Uterus (tissue), 2 donors: ENCODE results near the gene CTDSPL.

ENCODE experiments used
- CTCF ChIP-seq, 4 experiments: fragments of 200-600 bp in 2 of 4; fragments of 450-650 bp in 2 of 4; sonication (generic) in 2 of 4; IDR thresholded peaks; one replicate each; pipeline ENCODE4 v1.5.1; 2016 to 2019; ENCODE audit warnings: antibody characterized with exemption in 4 of 4, mild to moderate bottlenecking in 2 of 4, moderate library complexity in 1 of 4
- POLR2A ChIP-seq, 2 donors: fragments of 450-650 bp; IDR thresholded peaks; one replicate each; pipeline ENCODE4 v1.6.1; 2016; ENCODE audit warnings: antibody characterized with exemption in 2 of 2, mild to moderate bottlenecking in 1 of 2, moderate library complexity in 1 of 2

GRCh38 chr3:37906734-37907282 lies 45.1 kb downstream of the CTDSPL start:
- TF ChIP-seq CTCF (IDR thresholded peaks at IDR 0.05), result no peak
- TF ChIP-seq POLR2A (IDR thresholded peaks at IDR 0.05), result no peak
